Gastrocnemius medialis (tissue), 4 donors: ENCODE data around the gene POLR3K.

Experiments
- POLR2A ChIP-seq, 2 donors: fragments of 450-650 bp; IDR thresholded peaks; one replicate each; pipeline ENCODE4 v1.6.1; 2017; ENCODE audit warnings: antibody characterized with exemption in 2 of 2, mild to moderate bottlenecking in 2 of 2, moderate library complexity in 2 of 2
- TF ChIP-seq, protein P1 (sequence below), 5 experiments: fragments of 450-650 bp in 3 of 5; fragments of 200-600 bp in 2 of 5; sonication (generic) in 2 of 5; IDR thresholded peaks in 4 of 5; conservative IDR thresholded peaks in 1 of 5; 1 replicate in 4 of 5; 2 replicates in 1 of 5; pipeline ENCODE4 v1.5.1; 2016 to 2019; ENCODE audit warnings: antibody characterized with exemption in 5 of 5, mild to moderate bottlenecking in 3 of 5, moderate library complexity in 3 of 5

DNA sequence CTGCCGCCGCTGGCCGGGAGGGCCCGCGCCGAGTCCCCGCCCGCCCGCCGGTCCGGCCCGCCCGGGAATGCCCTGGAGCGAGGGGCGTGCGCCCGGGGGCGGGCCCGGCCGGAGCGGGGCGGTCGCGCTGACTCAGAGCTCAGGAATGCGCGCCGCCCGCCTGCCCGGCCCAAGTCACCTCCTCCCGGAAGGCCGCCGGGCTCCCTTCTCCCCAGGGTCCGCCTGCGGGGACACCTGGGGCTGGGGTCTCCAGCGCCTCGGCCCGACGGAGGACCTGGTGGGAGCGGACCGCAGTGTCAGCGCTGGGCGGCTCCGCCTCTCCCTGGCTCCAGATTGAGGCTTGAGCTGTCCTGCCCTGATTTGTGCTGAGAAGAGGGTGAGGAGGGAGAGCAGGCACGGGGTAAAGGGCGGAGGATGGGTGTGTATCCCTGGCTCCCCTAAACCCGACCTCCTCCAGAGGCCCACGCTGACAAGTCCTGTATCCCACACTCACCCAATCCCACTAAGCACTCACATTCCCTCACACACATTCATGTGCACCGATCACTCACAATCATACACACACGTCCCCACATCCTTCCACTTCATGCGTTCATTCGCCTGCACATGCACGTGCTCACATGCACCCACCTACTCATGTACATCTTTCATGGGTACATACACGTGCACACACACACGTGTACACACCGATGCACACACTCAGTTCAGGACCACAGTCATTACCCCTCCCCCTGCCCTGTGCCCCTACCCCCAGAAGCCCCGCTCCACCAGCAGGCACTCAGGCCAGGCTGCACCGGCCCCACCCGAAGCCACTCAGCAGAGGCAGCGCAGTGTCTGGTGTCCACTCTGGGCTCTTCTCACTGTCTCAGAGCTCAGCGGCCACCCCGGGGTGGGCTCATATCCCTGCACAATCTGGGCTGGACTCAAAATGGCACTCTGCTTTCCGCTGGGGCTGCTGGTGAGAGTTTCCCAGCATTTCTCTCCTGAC, 19.4 kb upstream of the POLR3K start, which contains the start of gene RHBDF1:
- TF ChIP-seq, protein P1, sequence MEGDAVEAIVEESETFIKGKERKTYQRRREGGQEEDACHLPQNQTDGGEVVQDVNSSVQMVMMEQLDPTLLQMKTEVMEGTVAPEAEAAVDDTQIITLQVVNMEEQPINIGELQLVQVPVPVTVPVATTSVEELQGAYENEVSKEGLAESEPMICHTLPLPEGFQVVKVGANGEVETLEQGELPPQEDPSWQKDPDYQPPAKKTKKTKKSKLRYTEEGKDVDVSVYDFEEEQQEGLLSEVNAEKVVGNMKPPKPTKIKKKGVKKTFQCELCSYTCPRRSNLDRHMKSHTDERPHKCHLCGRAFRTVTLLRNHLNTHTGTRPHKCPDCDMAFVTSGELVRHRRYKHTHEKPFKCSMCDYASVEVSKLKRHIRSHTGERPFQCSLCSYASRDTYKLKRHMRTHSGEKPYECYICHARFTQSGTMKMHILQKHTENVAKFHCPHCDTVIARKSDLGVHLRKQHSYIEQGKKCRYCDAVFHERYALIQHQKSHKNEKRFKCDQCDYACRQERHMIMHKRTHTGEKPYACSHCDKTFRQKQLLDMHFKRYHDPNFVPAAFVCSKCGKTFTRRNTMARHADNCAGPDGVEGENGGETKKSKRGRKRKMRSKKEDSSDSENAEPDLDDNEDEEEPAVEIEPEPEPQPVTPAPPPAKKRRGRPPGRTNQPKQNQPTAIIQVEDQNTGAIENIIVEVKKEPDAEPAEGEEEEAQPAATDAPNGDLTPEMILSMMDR (IDR thresholded peaks at IDR 0.05 in 4 of 5, conservative IDR thresholded peaks at IDR 0.05 in 1 of 5), result no peak
- peak; percentile 39 to 69 for TF ChIP-seq POLR2A (IDR thresholded peaks at IDR 0.05)
